Measurements from ENCODE around the gene PIK3R1. TPM values are rescaled to one million over a fixed set of nuclear protein-coding genes. Genes with fewer than 3 reads are reported as not detected.
"Not testable (repeated sequence)": the region's sequence is repeated elsewhere in the genome, so short reads cannot be mapped to it uniquely, and the experiment has no call there.

The PIK3R1 gene
- polyA plus RNA-seq, 3 donors, result 77.7 to 90.2 (median 85.2) TPM

DNA sequence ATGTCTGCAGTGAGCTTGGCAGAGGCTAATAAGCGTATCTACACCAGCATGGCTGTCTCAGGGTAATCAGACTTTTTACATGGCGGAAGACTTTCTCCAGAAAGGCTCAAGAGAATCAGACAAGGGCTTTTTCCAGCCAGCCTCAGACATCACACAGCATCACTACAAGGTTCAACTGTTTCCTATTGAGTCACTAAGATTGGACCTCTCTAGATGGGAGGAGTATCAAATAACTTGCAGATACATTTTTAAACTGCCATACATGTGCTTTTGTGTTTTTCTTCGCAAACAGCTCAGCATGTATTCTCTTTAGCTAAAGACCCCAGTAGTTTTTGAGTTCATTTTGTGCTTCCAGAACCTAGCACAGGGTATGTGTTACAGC, 22.9 kb upstream of the PIK3R1 start:
- DNase-seq (ENCODE audit: low read depth in 3 of 3, low spot score in 2 of 3), result no peak

DNA sequence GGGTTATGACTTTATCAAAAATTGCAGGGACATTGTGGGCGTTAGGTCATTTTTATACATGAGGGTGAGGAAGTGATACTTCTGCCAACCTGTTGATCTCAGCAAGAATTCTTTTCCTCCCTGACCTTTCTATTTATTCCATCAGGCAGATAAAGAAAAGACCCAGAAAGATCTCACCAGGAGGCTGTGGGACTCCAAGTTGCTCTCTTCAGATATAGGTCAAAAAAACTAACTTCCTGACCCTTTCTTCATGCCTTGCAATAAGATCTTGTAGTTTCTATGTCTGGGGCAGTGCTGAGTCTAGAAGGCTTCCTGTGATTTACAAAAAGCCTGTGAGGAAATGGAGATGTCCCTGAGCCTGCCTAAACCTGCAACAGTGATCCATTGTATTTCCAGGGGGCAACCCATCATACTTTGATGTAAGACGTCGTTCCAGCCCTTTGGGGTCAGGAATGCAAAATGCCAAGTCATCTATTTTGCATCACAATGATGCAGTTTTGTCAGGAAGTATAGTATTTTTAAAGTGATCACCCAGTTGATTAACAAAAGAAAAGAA, 22.0 kb upstream of the PIK3R1 start:
- DNase-seq (ENCODE audit: low read depth in 3 of 3, low spot score in 2 of 3), result no peak

- no peak for DNase-seq (ENCODE audit: low read depth in 3 of 3, low spot score in 2 of 3)
These were observed 21.2 kb upstream of the PIK3R1 start for GRCh38 chr5:68194386-68194785.

DNA sequence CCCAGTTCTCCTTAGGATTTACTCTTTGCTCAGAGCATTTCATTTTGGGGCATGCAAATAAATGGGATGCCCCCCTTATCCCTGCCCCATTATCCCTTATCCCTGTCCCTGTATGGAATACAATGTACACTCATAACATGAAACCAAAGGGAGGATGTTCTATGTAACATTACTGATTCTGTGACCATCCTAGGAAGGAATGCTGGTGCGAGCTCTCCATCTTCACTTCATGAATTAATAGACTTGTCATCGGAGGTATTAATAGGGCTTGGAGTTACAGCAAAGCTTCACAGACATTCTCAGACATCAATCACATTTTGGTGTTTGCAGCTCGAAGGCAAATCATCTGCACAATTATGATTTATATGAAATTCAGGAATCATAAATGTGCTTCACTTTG, 20.4 kb upstream of the PIK3R1 start:
- DNase-seq (ENCODE audit: low read depth in 3 of 3, low spot score in 2 of 3), result no peak

- DNase-seq (ENCODE audit: low read depth in 3 of 3, low spot score in 2 of 3), result no peak
These were observed 18.7 kb upstream of the PIK3R1 start for GRCh38 chr5:68196876-68197275.

- no peak for DNase-seq (ENCODE audit: low read depth in 3 of 3, low spot score in 2 of 3)
These were observed 15.3 kb upstream of the PIK3R1 start for GRCh38 chr5:68200288-68200687.

- not testable (repeated sequence) for DNase-seq (ENCODE audit: low read depth in 3 of 3, low spot score in 2 of 3)
These were observed 4.9 kb upstream of the PIK3R1 start for GRCh38 chr5:68210654-68211053.

GRCh38 chr5:68214482-68215207, 911 bp upstream of the PIK3R1 start:
- no peak for DNase-seq (ENCODE audit: low read depth in 3 of 3, low spot score in 2 of 3)

DNA sequence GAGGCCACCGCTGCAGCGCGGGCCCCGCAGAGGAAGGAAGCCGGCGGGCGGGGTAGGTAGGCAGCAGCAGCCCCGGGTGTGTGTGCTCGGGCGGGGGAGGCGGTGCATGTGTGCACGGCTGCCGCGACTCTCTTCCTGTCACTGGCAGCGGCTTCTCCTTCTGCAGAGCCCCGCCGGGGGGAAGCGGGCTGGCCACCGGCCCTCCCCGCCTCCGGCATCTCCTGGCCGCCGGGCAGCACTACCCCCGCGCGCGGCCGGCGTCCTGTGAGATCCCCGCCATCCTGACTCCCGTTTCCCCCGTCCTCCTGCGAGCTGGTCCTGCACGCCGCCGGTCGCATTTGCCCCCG, 315 bp downstream of the PIK3R1 start:
- no peak for DNase-seq (ENCODE audit: low read depth in 3 of 3, low spot score in 2 of 3)

- DNase-seq (ENCODE audit: low read depth in 3 of 3, low spot score in 2 of 3), result no peak
These were observed 890 bp downstream of the PIK3R1 start for GRCh38 chr5:68216245-68217046.

- DNase-seq (ENCODE audit: low read depth in 3 of 3, low spot score in 2 of 3), result no peak
These were observed 1.4 kb downstream of the PIK3R1 start for GRCh38 chr5:68217047-68217355.

DNA sequence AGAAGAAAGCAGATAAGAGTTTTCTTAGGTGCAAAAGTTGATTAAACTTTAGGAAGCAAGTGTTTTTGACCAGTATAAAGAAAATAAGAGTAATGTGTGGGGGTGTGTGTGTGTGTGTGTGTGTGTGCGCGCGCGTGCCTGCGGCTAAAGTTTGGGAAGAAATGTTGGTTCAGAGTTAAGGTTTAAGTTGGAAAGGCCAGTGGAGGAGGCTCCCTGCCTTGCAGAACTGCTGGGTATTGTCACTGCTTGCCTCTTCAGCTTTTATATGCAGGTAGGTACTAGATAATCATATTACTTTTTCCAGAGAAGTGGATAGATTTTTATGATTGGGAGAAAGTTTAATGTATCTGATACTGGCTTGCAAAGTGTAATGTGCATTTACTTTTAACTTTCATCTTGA, 2.0 kb downstream of the PIK3R1 start:
- no peak for DNase-seq (ENCODE audit: low read depth in 3 of 3, low spot score in 2 of 3)

DNA sequence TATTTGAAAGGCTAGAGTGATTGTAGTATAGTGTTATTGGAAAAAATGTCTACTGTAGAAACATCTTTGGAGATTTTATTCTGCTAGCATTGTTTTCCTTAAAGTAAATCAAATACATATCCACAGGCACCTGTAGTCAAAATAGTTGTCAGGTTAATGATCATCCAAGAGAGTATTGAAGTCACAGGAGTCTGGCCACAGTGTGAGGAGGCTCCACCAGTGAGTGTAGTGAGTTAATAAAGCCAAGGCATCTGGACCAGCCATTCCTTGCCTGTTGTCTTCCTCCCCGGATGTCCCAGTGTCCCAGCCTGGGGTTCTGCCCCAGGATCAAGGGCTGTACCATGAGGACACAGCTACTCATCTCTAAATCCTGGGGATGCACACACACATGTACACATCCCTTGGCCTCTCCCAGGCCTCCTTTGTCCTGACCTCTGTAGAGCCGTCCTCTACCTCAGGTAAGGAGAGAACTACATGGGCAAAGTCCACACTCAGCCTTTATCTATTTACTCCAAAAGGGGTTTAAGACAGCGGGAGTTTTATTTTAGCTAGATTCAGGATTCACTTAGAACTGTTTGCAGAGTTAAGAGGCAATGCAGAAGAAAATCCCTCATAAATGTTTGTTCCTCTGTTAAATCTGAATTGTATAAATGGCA, 3.7 kb downstream of the PIK3R1 start:
- no peak for DNase-seq (ENCODE audit: low read depth in 3 of 3, low spot score in 2 of 3)

GRCh38 chr5:68220260-68220659, 4.7 kb downstream of the PIK3R1 start:
- no peak for DNase-seq (ENCODE audit: low read depth in 3 of 3, low spot score in 2 of 3)

DNA sequence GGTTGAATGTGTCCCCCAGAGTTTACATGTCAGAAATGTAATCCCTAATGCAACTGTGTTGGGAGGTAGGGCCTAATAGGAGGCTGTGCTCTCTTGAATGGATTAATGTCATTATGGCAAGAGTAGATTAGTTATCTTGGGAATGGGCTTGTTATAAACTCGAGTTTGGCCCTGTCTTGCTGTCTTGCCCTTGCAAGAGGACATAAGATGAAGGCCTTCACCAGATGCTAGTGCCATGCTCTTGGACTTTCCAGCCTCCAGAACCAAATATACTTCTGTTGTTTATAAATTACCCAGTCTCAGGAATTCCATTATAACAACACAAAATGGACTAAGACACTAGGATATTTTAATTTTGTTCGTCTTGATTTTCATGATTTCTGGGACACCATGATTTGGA, 5.4 kb downstream of the PIK3R1 start:
- DNase-seq (ENCODE audit: low read depth in 3 of 3, low spot score in 2 of 3), result no peak

GRCh38 chr5:68221488-68221887, 5.9 kb downstream of the PIK3R1 start:
- DNase-seq (ENCODE audit: low read depth in 3 of 3, low spot score in 2 of 3), result no peak

GRCh38 chr5:68222310-68222709, 6.8 kb downstream of the PIK3R1 start:
- no peak for DNase-seq (ENCODE audit: low read depth in 3 of 3, low spot score in 2 of 3)

GRCh38 chr5:68222824-68223354, 7.3 kb downstream of the PIK3R1 start:
- no peak for DNase-seq (ENCODE audit: low read depth in 3 of 3, low spot score in 2 of 3)

GRCh38 chr5:68223904-68224303, 8.3 kb downstream of the PIK3R1 start:
- DNase-seq (ENCODE audit: low read depth in 3 of 3, low spot score in 2 of 3), result no peak

- no peak for DNase-seq (ENCODE audit: low read depth in 3 of 3, low spot score in 2 of 3)
These were observed 9.1 kb downstream of the PIK3R1 start for GRCh38 chr5:68224509-68225187.
